ENCODE measurements around the gene SUSD4. TPM values are rescaled to one million over a fixed set of nuclear protein-coding genes. Genes with fewer than 3 reads are reported as not detected.
"Not testable (repeated sequence)": the region's sequence is repeated elsewhere in the genome, so short reads cannot be mapped to it uniquely, and the experiment has no call there.

SUSD4 gene
- total RNA-seq, 6 experiments from 2014 or later = 1.3 to 5.9 (median 2.8) TPM

DNA sequence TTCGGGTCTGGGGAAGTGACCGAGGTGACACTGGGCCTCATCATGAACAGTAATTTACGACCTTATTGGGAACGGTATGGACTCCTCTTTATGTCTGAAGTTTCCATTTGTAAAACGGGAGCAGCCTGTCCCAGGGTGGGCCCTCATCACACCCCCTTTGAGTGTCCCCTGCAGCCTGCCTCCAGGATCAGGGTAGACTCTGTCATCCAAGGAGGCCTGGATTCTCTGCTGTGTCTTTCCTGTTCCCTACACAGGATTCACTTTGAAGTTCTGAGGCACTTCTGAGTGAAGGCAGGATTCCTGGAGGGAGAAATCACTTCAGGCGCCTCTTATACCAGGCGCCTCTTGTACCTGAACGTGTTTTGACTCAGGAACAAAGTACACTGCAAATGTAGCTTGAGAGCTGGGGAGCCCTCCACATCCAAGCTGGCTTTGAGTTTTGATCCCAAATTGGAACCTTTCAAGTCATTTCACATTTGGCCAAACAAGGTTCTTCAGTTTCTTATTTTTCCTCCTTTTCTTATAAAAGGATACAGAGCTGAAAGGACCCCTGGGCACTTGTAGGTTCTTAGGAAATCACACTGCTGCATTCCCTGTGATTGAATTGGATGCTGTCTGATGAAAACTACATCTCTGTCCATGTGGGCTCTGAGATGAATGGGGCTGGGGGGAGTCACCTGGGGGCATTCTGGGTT is 106.0 kb downstream of the SUSD4 start:
- ATAC-seq (no peak), DNase-seq (no peak)
- intact Hi-C loops (cut with DNase I) = no loop called here
- 74% methylated on average over 6 of the region's 8 CpGs for WGBS (ENCODE audit: insufficient coverage, low coverage, low lambda C conversion rate, missing lambda C conversion rate)
- H3K4me3 ChIP-seq = no peak overlapping the region
- no peaks in the 10 kb centered on the region for H3K9me3 ChIP-seq
- H3K4me1 ChIP-seq = no peaks in the 10 kb centered on the region
- H3K36me3 ChIP-seq = no peaks in the 10 kb centered on the region
- H3K27me3 ChIP-seq = no peaks in the 10 kb centered on the region
- no peak overlapping the region for H3K27ac ChIP-seq
- TF ChIP-seq CTCF (IDR thresholded peaks at IDR 0.05) (no peak), POLR2A (IDR thresholded peaks at IDR 0.05) (no peak)

GRCh38 chr1:223256034-223256433 is 107.9 kb downstream of the SUSD4 start:
- TF ChIP-seq POLR2A (IDR thresholded peaks at IDR 0.05) = no peak
- no peak for TF ChIP-seq CTCF (IDR thresholded peaks at IDR 0.05)
- Histone ChIP-seq H3K27ac (no peak overlapping the region), H3K27me3 (no peaks in the 10 kb centered on the region), H3K4me1 (no peaks in the 10 kb centered on the region), H3K36me3 (no peaks in the 10 kb centered on the region), H3K9me3 (no peaks in the 10 kb centered on the region), H3K4me3 (no peak overlapping the region)
- ATAC-seq (peak in 2 of 4 donors; percentile 19 to 28), DNase-seq (no peak)
- no CpG with 5 or more reads among the region's 3 CpGs for WGBS (ENCODE audit: insufficient coverage, low coverage, low lambda C conversion rate, missing lambda C conversion rate)
- intact Hi-C loops (cut with DNase I) = no loop called here

DNA sequence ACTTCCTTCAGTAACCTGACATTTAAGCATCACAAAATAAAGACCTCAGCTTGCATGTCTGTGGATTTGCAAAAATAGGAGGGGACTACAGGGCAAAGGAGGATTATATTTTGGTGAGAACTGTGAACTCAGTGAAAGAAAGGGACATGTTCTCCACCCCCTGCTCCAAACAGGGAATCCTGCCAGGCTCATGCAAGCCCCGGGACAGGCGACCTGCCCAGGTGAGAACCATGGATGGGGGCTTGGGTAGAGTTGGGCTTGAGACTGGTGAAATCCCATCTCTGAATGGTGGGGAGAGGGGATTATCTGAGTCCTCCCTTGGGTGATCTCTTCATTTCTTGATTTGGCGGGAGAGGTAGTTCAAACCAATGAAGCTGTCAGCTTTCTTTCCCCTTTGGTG is 110.1 kb downstream of the SUSD4 start:
- 95% methylated on average over 3 of the region's 3 CpGs for WGBS (ENCODE audit: insufficient coverage, low coverage, low lambda C conversion rate, missing lambda C conversion rate)
- no peaks in the 10 kb centered on the region for H3K36me3 ChIP-seq
- no peak for DNase-seq

DNA sequence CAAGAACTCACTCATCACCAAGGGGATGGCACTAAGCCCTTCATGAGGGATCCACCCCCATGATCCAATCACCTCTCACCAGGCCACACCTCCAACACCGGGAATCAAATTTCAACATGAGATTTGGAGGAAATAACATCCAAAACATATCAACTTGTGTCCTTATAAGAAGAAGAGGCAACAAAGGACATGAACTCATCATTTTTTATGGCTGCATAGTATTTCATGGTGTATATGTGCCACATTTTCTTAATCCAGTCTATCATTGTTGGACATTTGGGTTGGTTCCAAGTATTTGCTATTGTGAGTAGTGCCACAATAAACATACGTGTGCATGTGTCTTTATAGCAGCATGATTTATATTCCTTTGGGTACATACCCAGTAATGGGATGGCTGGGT is 112.6 kb downstream of the SUSD4 start:
- peaks cover 0 to 32% (median 15%) of the 10 kb centered on the region in 4 donors for H3K4me1 ChIP-seq
- intact Hi-C loops (cut with DNase I); H3K9me3 ChIP-seq; H3K27me3 ChIP-seq; DNase-seq; H3K36me3 ChIP-seq; H3K27ac ChIP-seq; ATAC-seq; H3K4me3 ChIP-seq: not testable (repeated sequence)
- WGBS (ENCODE audit: insufficient coverage, low coverage, low lambda C conversion rate, missing lambda C conversion rate) = 87% methylated on average over 2 of the region's 2 CpGs

More for the DNA sequence above, 110.1 kb downstream of the SUSD4 start:
- Histone ChIP-seq H3K4me3 (no peak overlapping the region), H3K9me3 (no peaks in the 10 kb centered on the region), H3K27ac (no peak overlapping the region), H3K4me1 (peaks cover 0 to 19% (median 9%) of the 10 kb centered on the region in 4 donors), H3K27me3 (no peaks in the 10 kb centered on the region)
- ATAC-seq = no peak
- TF ChIP-seq POLR2A (IDR thresholded peaks at IDR 0.05) = no peak
- TF ChIP-seq CTCF (IDR thresholded peaks at IDR 0.05) = no peak
- intact Hi-C loops (cut with DNase I) = no loop called here

- Histone ChIP-seq H3K36me3 (no peaks in the 10 kb centered on the region), H3K27ac (peak overlapping the region in 2 of 3 donors; percentile 82 to 85), H3K4me1 (peaks cover 0 to 32% (median 15%) of the 10 kb centered on the region in 4 donors), H3K4me3 (no peak overlapping the region), H3K27me3 (no peaks in the 10 kb centered on the region), H3K9me3 (no peaks in the 10 kb centered on the region)
- 83% methylated on average over 5 of the region's 6 CpGs for WGBS (ENCODE audit: insufficient coverage, low coverage, low lambda C conversion rate, missing lambda C conversion rate)
- no peak for DNase-seq
- TF ChIP-seq POLR2A (IDR thresholded peaks at IDR 0.05) (no peak), CTCF (IDR thresholded peaks at IDR 0.05) (no peak)
- no peak for ATAC-seq
- intact Hi-C loops (cut with DNase I) = no loop called here
These were observed 113.4 kb downstream of the SUSD4 start for GRCh38 chr1:223250632-223251015.

Measured in right lobe of liver (tissue), 6 donors.